Measurements from ENCODE around the gene ZBTB5. TPM values are rescaled to one million over a fixed set of nuclear protein-coding genes. Genes with fewer than 3 reads are reported as not detected.

The ZBTB5 gene
- total and polyA plus RNA-seq, 9 of the 15 experiments (the other 6 are each of a cell fraction or from before 2014, with no cell fraction given): 2.3 to 43.2 (median 15.5) TPM

GRCh38 chr9:37442556-37442955 lies 22.7 kb downstream of the ZBTB5 start:
- Histone ChIP-seq H3K9me1 (ENCODE audit: control insufficient read depth, insufficient read depth, low read length) (no peaks in the 10 kb centered on the region), H3K9ac (ENCODE audit: insufficient read depth in 1 of 2, low read depth in 2 of 2, low read length in 2 of 2) (no peak overlapping the region), H3K4me3 (no peak overlapping the region), H3K79me2 (ENCODE audit: control insufficient read depth, insufficient read depth, low read length) (peaks cover 44% of the 10 kb centered on the region), H3K4me2 (ENCODE audit: insufficient read depth, low read length) (no peak overlapping the region), H3K4me1 (replicated peaks in 1 of 2; ENCODE audit: control insufficient read depth in 2 of 2, insufficient read depth in 2 of 2, low read length in 2 of 2) (no peaks in the 10 kb centered on the region), H3K27me3 (ENCODE audit: control insufficient read depth in 2 of 2, insufficient read depth in 2 of 2, low read length in 2 of 2) (no peaks in the 10 kb centered on the region), H3K9me3 (replicated peaks; ENCODE audit: control insufficient read depth, insufficient read depth, low read depth, low read length) (no peaks in the 10 kb centered on the region), H3K27ac (ENCODE audit: extremely low read depth, low read depth, low read length) (no peak overlapping the region), H4K20me1 (replicated peaks; ENCODE audit: control insufficient read depth, insufficient read depth, low read length) (peaks cover 12% of the 10 kb centered on the region; the same call in 1 of the 2 replicates), H3K36me3 (ENCODE audit: control insufficient read depth, insufficient read depth, low read length) (peaks cover 65% of the 10 kb centered on the region), H2AFZ (ENCODE audit: low read depth, low read length) (no peak overlapping the region)
- ChIA-PET CTCF (ENCODE audit: low intra/inter-chr PET ratio) (no interaction called here), POLR2A (interaction anchor here (0.6 to 3.1 kb wide), 7 partner anchors 10 to 29 kb away, joined by 3 to 13 read pairs (median 3); partner anchors contain the start of gene ZBTB5)
- ATAC-seq (no peak), FAIRE-seq (no peak), DNase-seq (ENCODE audit: extremely low read depth in 1 of 4, low spot score in 3 of 4) (peak in 1 of 4 experiments; percentile 9)
- intact Hi-C loops (cut with micrococcal nuclease): no loop called here
- BruUV-seq (replicated peaks): no TSS peak
- in situ Hi-C loops (cut with MboI): no loop called here
- no peak for TF ChIP-seq NONO (IDR thresholded peaks at IDR 0.05; ENCODE audit: low read depth in 2 of 2, low read length in 1 of 2)
- TF ChIP-seq, protein P1, sequence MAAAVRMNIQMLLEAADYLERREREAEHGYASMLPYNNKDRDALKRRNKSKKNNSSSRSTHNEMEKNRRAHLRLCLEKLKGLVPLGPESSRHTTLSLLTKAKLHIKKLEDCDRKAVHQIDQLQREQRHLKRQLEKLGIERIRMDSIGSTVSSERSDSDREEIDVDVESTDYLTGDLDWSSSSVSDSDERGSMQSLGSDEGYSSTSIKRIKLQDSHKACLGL (CRISPR knock-in tag; IDR thresholded peaks at IDR 0.05; ENCODE audit: borderline replicate concordance, poor library complexity, severe bottlenecking): no peak
- TF ChIP-seq NR2C1 (IDR thresholded peaks at IDR 0.05): no peak
- no peak for TF ChIP-seq NR2C1 (tag; IDR thresholded peaks at IDR 0.05)
- WGBS (ENCODE audit: insufficient coverage, low coverage, missing lambda C conversion rate): 97% methylated on average over 2 of the region's 2 CpGs

- ChIA-PET POLR2A (interaction anchor here (0.6 to 3.1 kb wide), 6 partner anchors 8 to 29 kb away, joined by 3 to 13 read pairs (median 3); partner anchors contain the start of gene ZBTB5), CTCF (ENCODE audit: low intra/inter-chr PET ratio) (no interaction called here)
- Histone ChIP-seq H3K9ac (ENCODE audit: insufficient read depth in 1 of 2, low read depth in 2 of 2, low read length in 2 of 2) (no peak overlapping the region), H3K4me3 (no peak overlapping the region), H3K4me1 (replicated peaks in 1 of 2; ENCODE audit: control insufficient read depth in 2 of 2, insufficient read depth in 2 of 2, low read length in 2 of 2) (no peaks in the 10 kb centered on the region), H2AFZ (ENCODE audit: low read depth, low read length) (no peak overlapping the region), H3K4me2 (ENCODE audit: insufficient read depth, low read length) (no peak overlapping the region), H3K9me1 (ENCODE audit: control insufficient read depth, insufficient read depth, low read length) (no peaks in the 10 kb centered on the region), H3K9me3 (replicated peaks; ENCODE audit: control insufficient read depth, insufficient read depth, low read depth, low read length) (no peaks in the 10 kb centered on the region), H3K27ac (ENCODE audit: extremely low read depth, low read depth, low read length) (no peak overlapping the region), H3K79me2 (ENCODE audit: control insufficient read depth, insufficient read depth, low read length) (peaks cover 39% of the 10 kb centered on the region), H3K36me3 (ENCODE audit: control insufficient read depth, insufficient read depth, low read length) (peaks cover 72% of the 10 kb centered on the region), H4K20me1 (replicated peaks; ENCODE audit: control insufficient read depth, insufficient read depth, low read length) (peaks cover 12% of the 10 kb centered on the region; the same call in 1 of the 2 replicates), H3K27me3 (ENCODE audit: control insufficient read depth in 2 of 2, insufficient read depth in 2 of 2, low read length in 2 of 2) (no peaks in the 10 kb centered on the region)
- in situ Hi-C loops (cut with MboI): no loop called here
- intact Hi-C loops (cut with micrococcal nuclease): no loop called here
- DNase-seq (ENCODE audit: extremely low read depth in 1 of 4, low spot score in 3 of 4): peak in 1 of 4 experiments; percentile 11
- ATAC-seq: no peak
- FAIRE-seq: no peak
- BruUV-seq (replicated peaks): no TSS peak
- WGBS (ENCODE audit: insufficient coverage, low coverage, missing lambda C conversion rate): 94% methylated on average over 21 of the region's 21 CpGs
- TF ChIP-seq POLR2G (IDR thresholded peaks at IDR 0.05; ENCODE audit: low read depth, low read length): peak; percentile 41; the same call in 1 of the 2 replicates
- no peak for TF ChIP-seq ZNF121 (CRISPR knock-in tag; conservative IDR thresholded peaks at IDR 0.05)
- TF ChIP-seq NCOA2 (IDR thresholded peaks at IDR 0.05; ENCODE audit: partially characterized antibody in 2 of 2): no peak
- no peak for TF ChIP-seq CUX1 (CRISPR knock-in tag; IDR thresholded peaks at IDR 0.05)
- no peak for TF ChIP-seq BMI1 (IDR thresholded peaks at IDR 0.05; ENCODE audit: low read length)
Measured at GRCh38 chr9:37441776-37442370, 23.4 kb downstream of the ZBTB5 start.

Measured in K562 (cell line).